Renal pelvis (tissue), 4 donors: ENCODE measurements around the gene HLA-DQB2. TPM values are rescaled to one million over a fixed set of nuclear protein-coding genes. Genes with fewer than 3 reads are reported as not detected.
"Not testable (repeated sequence)": the region's sequence is repeated elsewhere in the genome, so short reads cannot be mapped to it uniquely, and the experiment has no call there.

Experiments
- DNase-seq: peaks from one replicate; pipeline ENCODE4 v3.0.0-alpha.2; 2013
- polyA plus RNA-seq, 3 donors: library from polyadenylated mRNA; unstranded; fragments of 120-200 nt; gene quantifications; one replicate each; pipeline ENCODE4 v1.2.1, GENCODE V29; 2013; ENCODE audit not compliant: insufficient read length in 3 of 3

The HLA-DQB2 gene
- polyA plus RNA-seq, 3 donors = 0.52 to 2.0 (median 1.5) TPM

DNA sequence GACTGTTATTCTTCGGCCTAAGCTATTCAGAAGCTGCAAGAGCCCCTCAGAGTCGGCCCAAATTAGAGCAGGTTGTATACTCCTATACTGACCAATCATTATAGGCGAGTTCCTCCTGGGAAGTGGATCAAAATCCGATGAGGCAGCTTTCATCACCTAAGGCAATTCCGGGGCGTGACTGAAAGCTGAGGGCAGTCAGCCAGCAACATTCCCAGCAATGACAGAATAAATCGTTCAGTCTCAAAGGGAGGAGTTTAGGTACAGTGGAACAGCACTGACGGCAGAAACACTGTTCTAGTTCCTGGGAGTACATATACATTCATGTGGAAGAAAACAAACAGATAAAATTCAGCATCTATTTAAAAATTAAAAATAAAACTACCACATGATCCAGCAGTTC lies 10.8 kb downstream of the HLA-DQB2 start:
- peak; percentile 29 for DNase-seq

GRCh38 chr6:32745649-32746048 lies 17.7 kb downstream of the HLA-DQB2 start:
- DNase-seq = not testable (repeated sequence)

- DNase-seq = no peak
Measured at GRCh38 chr6:32744776-32745175, 18.6 kb downstream of the HLA-DQB2 start.

DNA sequence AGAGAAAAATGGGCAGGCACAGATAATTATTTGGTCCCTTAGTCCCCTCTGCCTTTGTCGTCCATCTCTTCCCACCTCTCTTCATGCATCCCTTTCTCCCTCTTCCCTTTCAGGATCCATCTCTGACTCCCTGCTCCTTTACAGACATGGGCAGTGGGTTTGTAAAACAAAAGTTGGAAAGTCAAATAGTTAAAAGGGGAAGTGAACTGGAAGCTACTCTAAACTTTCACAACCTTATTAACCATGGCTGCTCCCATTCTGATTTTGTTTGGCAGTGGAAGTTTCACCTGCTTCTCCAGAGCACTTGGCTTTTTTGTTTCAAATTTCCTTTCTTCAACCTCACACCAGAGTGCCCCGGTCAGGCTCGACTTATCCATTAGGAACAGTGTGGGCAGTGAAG lies 21.0 kb downstream of the HLA-DQB2 start:
- DNase-seq = no peak

DNA sequence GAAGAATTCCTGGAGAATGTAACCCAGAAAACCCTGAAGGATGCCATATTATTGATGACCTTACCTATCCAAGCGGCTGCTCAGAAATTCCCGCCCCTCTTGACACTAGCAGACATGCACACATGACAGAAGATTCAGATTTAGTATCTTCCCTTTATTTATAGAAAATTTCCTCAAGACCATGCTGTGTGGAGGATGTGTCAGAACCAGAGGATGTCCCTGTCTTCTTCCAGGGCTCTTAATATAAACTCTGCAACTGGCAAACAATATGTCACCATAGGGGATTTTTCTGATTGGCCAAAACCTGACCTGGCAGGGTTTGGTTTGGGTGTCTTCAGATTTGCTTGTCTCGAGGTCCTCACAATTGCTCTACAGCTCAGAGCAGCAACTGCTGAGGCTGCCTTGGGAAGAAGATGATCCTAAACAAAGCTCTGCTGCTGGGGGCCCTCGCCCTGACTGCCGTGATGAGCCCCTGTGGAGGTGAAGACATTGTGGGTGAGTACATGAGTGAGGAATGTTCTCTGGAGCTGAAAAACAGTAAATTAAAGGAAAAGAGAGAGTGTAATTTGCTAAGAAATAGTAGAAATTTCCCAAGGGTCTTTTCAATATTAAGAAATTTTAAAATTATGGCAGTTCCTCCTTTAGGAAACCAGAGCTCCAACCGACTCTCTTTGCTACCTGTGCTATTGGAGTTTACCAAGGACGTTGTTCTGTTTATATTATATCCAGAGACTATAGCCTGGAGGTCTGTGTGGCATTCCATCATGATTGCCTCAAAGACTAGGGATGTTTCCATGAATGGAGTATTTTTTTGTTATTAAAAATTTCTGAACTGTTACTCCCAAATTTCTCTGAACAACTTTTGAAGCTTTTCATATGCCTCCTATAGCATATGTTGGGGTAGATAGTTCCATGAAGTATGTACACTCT lies 22.0 kb downstream of the HLA-DQB2 start, which contains the start of gene HLA-DQA2:
HLA-DQA2 (plus strand) TSS at position 361 of the 930 bp plus-strand sequence; CDS start at position 414, 53 bp downstream.
- no peak for DNase-seq

DNA sequence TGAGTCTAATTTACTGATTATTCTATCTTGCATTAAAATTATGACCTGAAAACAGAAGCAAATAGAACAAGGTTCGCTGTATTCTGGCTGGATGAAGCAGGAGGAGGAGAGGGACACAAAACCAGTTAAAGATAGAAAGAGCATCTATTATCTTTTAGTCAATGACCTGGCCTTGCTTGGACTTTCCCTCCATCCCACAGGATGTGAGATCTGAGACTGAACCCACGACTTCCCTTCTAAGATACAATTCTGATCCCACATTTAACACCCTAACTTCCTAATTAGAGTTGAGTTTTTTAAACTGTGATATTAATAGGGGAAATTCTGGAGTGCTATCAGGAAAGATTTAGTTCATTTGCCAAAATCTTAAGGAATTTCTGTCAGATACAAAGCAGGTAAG lies 25.2 kb downstream of the HLA-DQB2 start:
- DNase-seq = no peak

DNA sequence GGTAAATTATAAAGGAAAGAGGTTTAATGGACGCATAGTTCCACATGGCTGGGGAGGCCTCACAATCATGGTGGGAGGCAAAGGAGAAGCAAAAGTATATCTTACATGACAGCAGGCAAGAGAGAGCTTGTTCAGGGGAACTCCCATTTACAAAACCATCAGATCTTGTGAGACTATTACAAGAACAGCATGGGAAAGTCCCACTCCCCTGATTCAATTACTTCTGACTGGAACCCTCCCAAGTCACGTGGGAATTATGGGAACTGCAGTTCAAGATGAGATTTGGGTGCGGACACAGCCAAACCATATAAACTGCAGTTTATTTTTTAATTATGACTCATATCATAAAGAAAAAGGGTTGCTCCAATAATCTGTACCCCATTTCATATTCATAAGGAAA lies 44.5 kb downstream of the HLA-DQB2 start:
- no peak for DNase-seq

DNA sequence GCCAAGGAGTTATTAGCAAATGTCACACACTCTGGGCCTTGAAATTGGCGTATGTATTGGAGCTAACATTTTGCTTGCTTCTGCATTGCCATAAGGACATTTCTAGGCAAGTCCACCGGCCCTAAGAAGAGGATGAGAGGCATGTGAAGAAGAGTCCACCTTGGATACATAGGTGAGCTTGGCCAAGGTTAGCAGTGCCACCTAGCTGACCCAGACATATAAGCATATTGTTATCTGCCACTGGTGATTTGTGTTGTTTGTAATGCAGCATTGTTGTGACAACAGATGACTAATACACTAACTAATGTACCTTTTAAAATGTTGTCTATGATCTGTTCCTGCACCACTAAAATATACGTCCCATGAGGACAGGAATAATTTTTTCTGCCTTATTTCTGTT lies 46.9 kb downstream of the HLA-DQB2 start:
- no peak for DNase-seq

DNA sequence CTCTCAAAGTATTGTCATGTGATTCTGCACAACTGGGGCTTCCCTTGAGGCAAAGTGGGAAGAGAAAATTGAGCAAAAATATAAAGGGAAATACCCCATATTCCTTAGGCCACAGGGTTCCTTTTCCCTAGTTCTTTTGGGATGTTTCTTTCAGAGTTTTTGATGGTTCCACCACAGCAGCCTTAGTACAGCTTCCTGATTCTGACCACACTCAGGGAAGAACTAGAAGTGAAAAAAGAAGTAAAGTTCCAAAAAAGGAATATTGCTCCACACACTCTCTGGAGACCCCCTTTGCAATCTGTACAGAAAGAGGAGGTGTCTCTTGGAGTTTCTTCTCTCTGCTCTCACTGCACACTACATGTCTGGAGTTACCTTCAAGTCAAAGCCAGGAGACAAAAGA lies 50.1 kb downstream of the HLA-DQB2 start:
- DNase-seq = no peak

- no peak for DNase-seq
Measured at GRCh38 chr6:32709625-32710024, 53.7 kb downstream of the HLA-DQB2 start.

Other genes starting within 250 kb of the HLA-DQB2 start
- 10 to 100 TPM in 2 of 3 donors, 1 to 10 TPM in 1; 2.3 to 30.7 (median 26.6) TPM for gene HLA-DRB5, start 233.2 kb downstream of the HLA-DQB2 start, polyA plus RNA-seq
- 10 to 100 TPM; 23.9 to 53.1 (median 48.7) TPM for gene HLA-DRB1, start 173.7 kb downstream of the HLA-DQB2 start, polyA plus RNA-seq
- gene HLA-DQA1, start 126.1 kb downstream of the HLA-DQB2 start, polyA plus RNA-seq = 1 to 10 TPM; 1.7 to 4.5 (median 2.5) TPM
- 10 to 100 TPM in 2 of 3 donors, 1 to 10 TPM in 1; 8.1 to 13.7 (median 10.6) TPM for gene HLA-DQB1, start 96.9 kb downstream of the HLA-DQB2 start, polyA plus RNA-seq
- 1 to 10 TPM in 1 of 3 donors, under 1 TPM in 2; 0.14 to 1.2 (median 0.36) TPM for gene HLA-DQA2, start 22.1 kb downstream of the HLA-DQB2 start, polyA plus RNA-seq
- gene HLA-DOB, start 53.5 kb upstream of the HLA-DQB2 start, polyA plus RNA-seq = under 1 TPM; 0.17 to 0.31 (median 0.18) TPM
- gene TAP2, start 75.2 kb upstream of the HLA-DQB2 start, polyA plus RNA-seq = 10 to 100 TPM in 2 of 3 donors, 1 to 10 TPM in 1; 9.9 to 13.1 (median 10.5) TPM
- gene PSMB8, start 80.5 kb upstream of the HLA-DQB2 start, polyA plus RNA-seq = 10 to 100 TPM; 21.2 to 22.0 (median 21.4) TPM
- gene TAP1, start 90.2 kb upstream of the HLA-DQB2 start, polyA plus RNA-seq = 10 to 100 TPM in 1 of 3 donors, 1 to 10 TPM in 2; 8.6 to 11.0 (median 9.3) TPM
- 1 to 10 TPM; 5.2 to 5.8 (median 5.5) TPM for gene PSMB9, start 90.7 kb upstream of the HLA-DQB2 start, polyA plus RNA-seq
- 10 to 100 TPM; 53.3 to 74.8 (median 60.1) TPM for gene HLA-DMB, start 177.5 kb upstream of the HLA-DQB2 start, polyA plus RNA-seq
- 10 to 100 TPM; 12.9 to 38.8 (median 30.9) TPM for gene HLA-DMA, start 189.6 kb upstream of the HLA-DQB2 start, polyA plus RNA-seq
- gene BRD2, start 205.1 kb upstream of the HLA-DQB2 start, polyA plus RNA-seq = 100 to 1,000 TPM; 297 to 357 (median 329) TPM
- 1 to 10 TPM; 4.4 to 6.1 (median 5.1) TPM for gene HLA-DOA, start 246.1 kb upstream of the HLA-DQB2 start, polyA plus RNA-seq